Right kidney (tissue), 1 donor: ENCODE data around the gene RCOR1.
"Not testable (repeated sequence)": the region's sequence is repeated elsewhere in the genome, so short reads cannot be mapped to it uniquely, and the experiment has no call there.

Experiments used
- DNase-seq: peaks from one replicate; pipeline ENCODE4 v3.0.0-alpha.2; 2016

RCOR1 gene

GRCh38 chr14:102750376-102750775, 157.9 kb downstream of the RCOR1 start:
- DNase-seq = no peak

GRCh38 chr14:102751088-102751487, 158.6 kb downstream of the RCOR1 start:
- no peak for DNase-seq

- DNase-seq = no peak
Measured at GRCh38 chr14:102752239-102752847, 159.9 kb downstream of the RCOR1 start.

GRCh38 chr14:102754370-102755262, 162.2 kb downstream of the RCOR1 start:
- DNase-seq = no peak

- DNase-seq = no peak
Measured at GRCh38 chr14:102757646-102758045, 165.2 kb downstream of the RCOR1 start.

GRCh38 chr14:102758087-102758486, 165.6 kb downstream of the RCOR1 start:
- no peak for DNase-seq

GRCh38 chr14:102759456-102760187, 167.2 kb downstream of the RCOR1 start:
- DNase-seq = no peak

GRCh38 chr14:102760496-102761193, 168.2 kb downstream of the RCOR1 start:
- DNase-seq = peak; percentile 31

GRCh38 chr14:102761206-102761605, 168.8 kb downstream of the RCOR1 start:
- no peak for DNase-seq

- no peak for DNase-seq
Measured at GRCh38 chr14:102764220-102764671, 171.8 kb downstream of the RCOR1 start.

- not testable (repeated sequence) for DNase-seq
Measured at GRCh38 chr14:102765770-102766169, 173.3 kb downstream of the RCOR1 start.

- DNase-seq = no peak
Measured at GRCh38 chr14:102768223-102769048, 176.0 kb downstream of the RCOR1 start.

GRCh38 chr14:102769049-102769327, 176.5 kb downstream of the RCOR1 start:
- DNase-seq = no peak

- DNase-seq = no peak
Measured at GRCh38 chr14:102770147-102771123, 178.0 kb downstream of the RCOR1 start.

- DNase-seq = no peak
Measured at GRCh38 chr14:102771144-102771543, 178.7 kb downstream of the RCOR1 start.

GRCh38 chr14:102772781-102773570, 180.5 kb downstream of the RCOR1 start:
- no peak for DNase-seq

GRCh38 chr14:102774391-102775153, 182.1 kb downstream of the RCOR1 start:
- peak; percentile 78 for DNase-seq

- DNase-seq = peak; percentile 67
Measured at GRCh38 chr14:102775855-102776760, 183.7 kb downstream of the RCOR1 start.
